VCaP (cell line): ENCODE measurements around the gene DBN1.
"Not testable (repeated sequence)": the region's sequence is repeated elsewhere in the genome, so short reads cannot be mapped to it uniquely, and the experiment has no call there.

Experiments
- H3K27ac ChIP-seq: fragments of 450-650 bp; 2 replicates; pipeline ENCODE4 v1.5.1; 2017
- CTCF ChIP-seq: fragments of 450-650 bp; conservative IDR thresholded peaks from 2 replicates; pipeline ENCODE4 v1.5.1; 2017; ENCODE audit warnings: mild to moderate bottlenecking, moderate library complexity

DBN1 gene

GRCh38 chr5:177419046-177419445 lies 54.4 kb downstream of the DBN1 start:
- H3K27ac ChIP-seq = no peak overlapping the region
- no peak for TF ChIP-seq CTCF

- not testable (repeated sequence) for H3K27ac ChIP-seq
Measured at GRCh38 chr5:177417081-177417480, 56.4 kb downstream of the DBN1 start.

- H3K27ac ChIP-seq = no peak overlapping the region
- no peak for TF ChIP-seq CTCF
Measured at GRCh38 chr5:177414481-177414880, 59.0 kb downstream of the DBN1 start.

- TF ChIP-seq CTCF = no peak
- no peak overlapping the region for H3K27ac ChIP-seq
Measured at GRCh38 chr5:177412603-177413233, 60.7 kb downstream of the DBN1 start.

- H3K27ac ChIP-seq = no peak overlapping the region
- TF ChIP-seq CTCF = no peak
Measured at GRCh38 chr5:177410575-177410974, 62.9 kb downstream of the DBN1 start.

DNA sequence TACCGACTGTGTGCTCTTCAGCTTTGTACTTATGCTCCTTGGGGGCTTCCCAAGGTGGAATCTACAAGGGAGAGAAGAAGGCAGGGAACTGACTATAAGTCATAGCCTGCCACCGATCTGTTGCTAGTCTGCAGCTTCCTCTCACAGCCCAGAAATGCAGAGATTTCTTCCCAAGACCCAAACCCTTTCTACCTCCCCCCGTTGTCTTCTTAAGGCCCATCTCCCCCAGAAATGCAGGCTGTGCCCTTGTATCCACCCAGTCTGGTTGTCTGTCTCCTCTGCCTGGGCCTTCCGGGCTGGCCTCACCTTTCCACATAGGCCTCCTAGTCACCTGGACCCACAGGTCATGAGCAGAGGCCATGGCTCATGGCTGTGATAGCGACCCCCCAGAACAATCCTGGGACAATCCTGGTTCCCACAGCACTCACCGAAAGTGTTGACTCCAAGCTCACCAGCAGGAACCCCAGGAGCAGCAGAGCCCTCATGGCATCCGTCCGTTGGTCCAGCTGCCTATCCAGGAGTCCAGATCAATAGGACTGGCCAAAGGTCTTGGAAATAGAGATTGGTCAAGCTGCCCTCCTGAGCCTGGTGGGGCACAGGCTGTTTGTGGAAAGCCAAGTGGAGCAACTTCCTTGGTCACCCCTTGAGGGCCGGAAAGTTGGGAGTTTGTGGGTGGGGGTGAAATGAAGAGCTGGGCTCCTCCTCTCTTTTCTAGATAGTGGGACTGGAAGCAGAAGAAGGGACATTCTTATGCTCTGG lies 64.2 kb downstream of the DBN1 start, which contains the start of gene F12:
Gene F12, minus strand, starts transcription at position 522 of the 759 bp plus-strand sequence. Its CDS starts 37 bp downstream, at position 485.
- TF ChIP-seq CTCF = no peak
- no peak within 1 kb of the TSS for H3K27ac ChIP-seq
